Hepatocyte (in vitro differentiated cells): Measurements from ENCODE around the gene ENAH.

Experiments
- CTCF ChIP-seq: fragments of 200-600 bp; sonication (generic); IDR thresholded peaks from 2 replicates; pipeline ENCODE4 v1.5.1; 2016; ENCODE audit warnings: antibody characterized with exemption, mild to moderate bottlenecking; ENCODE audit not compliant: poor library complexity
- EZH2 ChIP-seq: fragments of 200-600 bp; sonication (generic); IDR thresholded peaks from 2 replicates; pipeline ENCODE4 v1.6.1; 2016; ENCODE audit warnings: antibody characterized with exemption, mild to moderate bottlenecking, borderline replicate concordance

GRCh38 chr1:225464851-225465792 is 187.8 kb downstream of the ENAH start:
- TF ChIP-seq CTCF (no peak), EZH2 (no peak)
